H1 (cell line): ENCODE data around the gene TBL2. TPM values are rescaled to one million over a fixed set of nuclear protein-coding genes. Genes with fewer than 3 reads are reported as not detected.

Experiments used
- BCL11A ChIP-seq, 2 experiments: IDR thresholded peaks; one replicate each; pipeline ENCODE4 v1.6.1; 2011; ENCODE audit warnings: low read depth in 2 of 2, low read length in 2 of 2, mild to moderate bottlenecking in 2 of 2
- GTF2F1 ChIP-seq: IDR thresholded peaks from 2 replicates; pipeline ENCODE4 v1.6.1; 2012; ENCODE audit warnings: low read depth, low read length, improper control_type of control experiment, borderline replicate concordance
- HDAC6 ChIP-seq: IDR thresholded peaks from one replicate; pipeline ENCODE4 v1.7.1; 2012; ENCODE audit warnings: low read depth, mild to moderate bottlenecking, inconsistent platforms, low read length, moderate library complexity
- POLR2A ChIP-seq, 2 experiments: IDR thresholded peaks; 1 replicate in 1 of 2; 2 replicates in 1 of 2; pipeline ENCODE4 v1.6.1; 2011; ENCODE audit warnings: low read depth in 2 of 2, low read length in 2 of 2, mild to moderate bottlenecking in 2 of 2; ENCODE audit errors: control extremely low read depth in 1 of 2
- POU5F1 ChIP-seq: IDR thresholded peaks from 2 replicates; pipeline ENCODE4 v1.6.1; 2011; ENCODE audit warnings: low read depth, mild to moderate bottlenecking, low read length, moderate library complexity
- RXRA ChIP-seq: IDR thresholded peaks from 2 replicates; pipeline ENCODE4 v1.6.1; 2011; ENCODE audit warnings: low read depth, mild to moderate bottlenecking, low read length, moderate library complexity; ENCODE audit not compliant: insufficient read depth
- SRF ChIP-seq: IDR thresholded peaks from 2 replicates; pipeline ENCODE4 v1.6.1; 2011; ENCODE audit warnings: mild to moderate bottlenecking, low read depth, low read length, moderate library complexity
- polyA plus RNA-seq, 7 experiments: library from polyadenylated mRNA; depleted of rRNA in 3 of 7; stranded (reverse) in 5 of 7; unstranded in 2 of 7; fragments of >200 nt in 5 of 7; fragments of 200-250 nt in 2 of 7; gene quantifications; 1 replicate in 5 of 7; 2 replicates in 1 of 7; 4 replicates in 1 of 7; pipeline versions ENCODE4 v1.2.1 to v1.2.3, GENCODE V29; 2011 to 2013; ENCODE audit warnings: missing spikeins in 2 of 7, mixed read lengths in 2 of 7
- total RNA-seq: library from RNA; stranded (reverse); fragmentation: NEBNext Ultra II Directional; extraction: Animal tissue kit (Norgen Biotek cat#: 25700); gene quantifications from 2 replicates; pipeline ENCODE4 v1.2.1, GENCODE V29; 2021

Gene TBL2
- total and polyA plus RNA-seq, 2 of the 8 experiments (the other 6 are each of a cell fraction or from before 2014, with no cell fraction given), result 25.8 to 29.7 TPM

DNA sequence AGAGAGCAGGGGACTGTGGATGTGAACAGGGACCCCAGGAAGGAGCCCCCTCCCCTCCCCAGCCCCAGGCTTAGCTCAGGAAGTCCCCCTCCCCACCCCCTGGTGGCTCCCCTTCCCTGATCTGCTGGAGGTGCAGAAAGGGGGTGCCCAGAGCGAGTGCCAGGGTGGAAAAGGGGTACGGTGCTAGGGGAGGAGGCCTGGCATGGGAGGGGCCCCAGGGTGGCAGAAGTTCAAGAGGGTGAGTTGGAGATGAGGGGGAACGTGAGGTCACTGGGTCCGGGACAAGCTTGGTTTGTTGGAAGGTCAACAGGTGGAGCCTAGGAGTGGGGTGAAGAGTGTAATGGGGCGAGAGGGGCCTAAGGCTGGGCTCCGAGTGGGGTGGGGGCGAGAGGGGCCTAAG is 21.5 kb upstream of the TBL2 start (continued):
- TF ChIP-seq GTF2F1 (no peak), HDAC6 (no peak), BCL11A (IDR thresholded peaks at IDR 0.05; ENCODE audit: low read depth in 2 of 2, low read length in 2 of 2) (no peak), POU5F1 (no peak), RXRA (no peak), SRF (no peak), POLR2A (IDR thresholded peaks at IDR 0.05; ENCODE audit: control extremely low read depth in 1 of 2, low read depth in 2 of 2, low read length in 2 of 2) (no peak)
